ENCODE results near the gene FRMD4A. TPM values are rescaled to one million over a fixed set of nuclear protein-coding genes. Genes with fewer than 3 reads are reported as not detected.
"Not testable (repeated sequence)": the region's sequence is repeated elsewhere in the genome, so short reads cannot be mapped to it uniquely, and the experiment has no call there.

The FRMD4A gene
- total RNA-seq, 6 donors from 2014 or later = 22.3 to 114 (median 52.3) TPM

DNA sequence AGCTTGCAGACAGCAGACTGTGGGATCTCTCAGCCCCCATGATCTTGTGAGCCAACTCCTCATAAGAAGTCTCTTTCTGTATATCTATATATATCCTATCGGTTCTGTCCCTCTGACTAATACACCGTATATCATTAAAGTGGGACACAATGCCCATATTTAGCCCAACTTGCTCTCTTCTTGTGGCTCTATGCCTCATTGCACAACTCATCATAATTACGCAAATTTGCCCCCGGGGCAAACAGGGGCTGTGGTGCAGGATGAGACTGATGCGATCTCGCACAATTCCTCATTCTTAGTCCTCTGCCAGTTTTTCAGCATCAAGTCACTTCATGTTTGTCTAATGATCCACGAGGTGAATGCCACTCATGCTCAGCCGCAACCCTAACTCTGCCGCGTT is 560.8 kb downstream of the FRMD4A start:
- no peak overlapping the region for H3K4me3 ChIP-seq
- H3K27me3 ChIP-seq = no peaks in the 10 kb centered on the region
- DNase-seq = no peak
- ATAC-seq (ENCODE audit: low FRiP score in 2 of 2) = no peak
- 72 to 77% methylated on average over 10 of the region's 10 CpGs for WGBS, 2 donors
- H3K9me3 ChIP-seq = no peaks in the 10 kb centered on the region
- H3K36me3 ChIP-seq = no peaks in the 10 kb centered on the region
- no peak overlapping the region for H3K27ac ChIP-seq
- H3K4me1 ChIP-seq = peaks cover 0 to 4% (median 0%) of the 10 kb centered on the region in 4 donors
- TF ChIP-seq POLR2A (IDR thresholded peaks at IDR 0.05) (no peak), POLR2AphosphoS5 (IDR thresholded peaks at IDR 0.05) (no peak), EP300 (IDR thresholded peaks at IDR 0.05) (no peak)
- TF ChIP-seq, protein P1, sequence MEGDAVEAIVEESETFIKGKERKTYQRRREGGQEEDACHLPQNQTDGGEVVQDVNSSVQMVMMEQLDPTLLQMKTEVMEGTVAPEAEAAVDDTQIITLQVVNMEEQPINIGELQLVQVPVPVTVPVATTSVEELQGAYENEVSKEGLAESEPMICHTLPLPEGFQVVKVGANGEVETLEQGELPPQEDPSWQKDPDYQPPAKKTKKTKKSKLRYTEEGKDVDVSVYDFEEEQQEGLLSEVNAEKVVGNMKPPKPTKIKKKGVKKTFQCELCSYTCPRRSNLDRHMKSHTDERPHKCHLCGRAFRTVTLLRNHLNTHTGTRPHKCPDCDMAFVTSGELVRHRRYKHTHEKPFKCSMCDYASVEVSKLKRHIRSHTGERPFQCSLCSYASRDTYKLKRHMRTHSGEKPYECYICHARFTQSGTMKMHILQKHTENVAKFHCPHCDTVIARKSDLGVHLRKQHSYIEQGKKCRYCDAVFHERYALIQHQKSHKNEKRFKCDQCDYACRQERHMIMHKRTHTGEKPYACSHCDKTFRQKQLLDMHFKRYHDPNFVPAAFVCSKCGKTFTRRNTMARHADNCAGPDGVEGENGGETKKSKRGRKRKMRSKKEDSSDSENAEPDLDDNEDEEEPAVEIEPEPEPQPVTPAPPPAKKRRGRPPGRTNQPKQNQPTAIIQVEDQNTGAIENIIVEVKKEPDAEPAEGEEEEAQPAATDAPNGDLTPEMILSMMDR (IDR thresholded peaks at IDR 0.05) = no peak

DNA sequence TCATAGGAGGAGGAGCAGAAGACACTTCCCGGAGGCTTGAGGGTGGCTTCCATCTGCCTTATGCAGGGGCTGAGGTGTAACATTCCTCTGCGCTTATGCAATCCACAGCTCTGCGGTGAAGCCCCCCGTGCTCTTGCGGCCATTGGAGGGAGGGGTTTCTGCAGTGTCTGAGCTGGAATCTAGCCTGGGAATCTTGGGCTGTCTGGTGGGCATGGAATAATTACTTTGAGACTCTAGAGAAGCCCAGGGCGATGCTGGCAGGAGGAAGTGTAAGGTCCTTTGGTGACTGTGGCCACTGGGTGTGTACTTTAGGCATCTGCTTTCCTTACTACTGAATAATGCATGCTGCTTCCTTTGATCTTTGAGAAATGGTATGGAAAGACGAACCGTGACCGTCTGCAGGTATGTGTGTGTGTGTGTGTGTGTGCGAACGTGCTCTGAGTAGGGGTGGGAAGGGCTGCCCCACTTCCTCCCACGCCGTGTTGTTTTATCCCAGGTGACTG is 563.0 kb downstream of the FRMD4A start:
- TF ChIP-seq POLR2A (IDR thresholded peaks at IDR 0.05) (no peak), EP300 (IDR thresholded peaks at IDR 0.05) (no peak)
- TF ChIP-seq, protein P1 (IDR thresholded peaks at IDR 0.05) = no peak
- Histone ChIP-seq H3K27me3 (no peaks in the 10 kb centered on the region), H3K9me3 (no peaks in the 10 kb centered on the region), H3K4me3 (no peak overlapping the region), H3K27ac (no peak overlapping the region), H3K36me3 (no peaks in the 10 kb centered on the region), H3K4me1 (no peaks in the 10 kb centered on the region)
- no peak for DNase-seq
- no peak for ATAC-seq (ENCODE audit: low FRiP score in 2 of 2)
- 59 to 64% methylated on average over 7 to 13 of the region's 13 CpGs for WGBS, 2 donors

DNA sequence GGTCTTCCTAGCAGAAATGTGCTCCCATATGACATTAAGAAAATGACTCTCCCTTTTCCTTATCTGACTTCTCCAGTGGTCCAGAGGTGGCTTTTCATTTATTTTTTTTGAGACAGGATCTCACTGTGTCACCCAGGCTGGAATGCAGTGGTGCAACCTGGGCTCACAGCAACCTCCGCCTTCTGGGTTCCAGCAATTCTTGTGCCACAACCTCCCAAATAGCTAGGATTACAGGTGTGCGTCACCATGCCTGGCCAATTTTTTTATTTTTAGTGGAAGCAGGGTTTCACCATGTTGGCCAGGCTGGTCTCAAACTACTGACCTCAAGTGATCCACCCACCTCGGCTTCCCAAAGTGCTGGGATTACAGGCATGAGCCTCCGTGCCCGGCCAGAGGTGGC is 563.6 kb downstream of the FRMD4A start:
- DNase-seq; H3K27ac ChIP-seq; H3K4me3 ChIP-seq; H3K9me3 ChIP-seq; ATAC-seq (ENCODE audit: low FRiP score in 2 of 2); H3K4me1 ChIP-seq; H3K36me3 ChIP-seq; H3K27me3 ChIP-seq: not testable (repeated sequence)
- WGBS, 2 donors = 96 to 100% methylated on average over 4 to 5 of the region's 5 CpGs

DNA sequence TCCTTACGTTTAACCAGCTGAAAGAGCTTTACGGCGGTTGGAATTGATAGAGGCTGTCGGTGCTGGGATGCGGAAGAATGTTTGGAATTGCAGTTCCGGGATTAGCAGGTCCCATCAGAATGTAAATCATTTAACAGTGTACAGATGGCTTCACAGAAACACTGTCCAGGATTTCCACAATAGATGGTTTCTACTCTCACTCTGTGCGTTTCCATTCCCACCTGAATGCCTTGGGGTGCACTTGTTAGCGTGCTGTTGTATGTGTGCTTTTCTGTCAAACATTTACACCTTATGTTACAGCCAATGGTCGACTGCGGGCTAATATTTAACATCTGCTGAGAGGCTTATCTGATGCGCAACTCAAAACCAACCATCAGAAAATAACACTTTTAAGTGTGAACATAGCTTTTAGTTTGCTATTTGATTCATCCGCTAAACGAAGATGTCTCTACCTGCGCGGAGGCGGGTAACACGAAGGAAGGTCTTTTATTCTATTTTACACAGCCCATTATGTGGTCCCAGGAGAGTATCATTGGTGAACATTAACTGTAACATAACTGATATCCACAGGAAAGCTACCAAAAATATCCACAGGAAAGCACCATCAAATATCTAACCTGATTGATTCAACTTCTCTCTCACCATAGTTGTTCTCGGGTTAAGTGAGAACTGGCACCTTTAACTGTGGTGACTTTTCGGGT is 564.9 kb downstream of the FRMD4A start:
- 72 to 90% methylated on average over 19 of the region's 19 CpGs for WGBS, 2 donors

DNA sequence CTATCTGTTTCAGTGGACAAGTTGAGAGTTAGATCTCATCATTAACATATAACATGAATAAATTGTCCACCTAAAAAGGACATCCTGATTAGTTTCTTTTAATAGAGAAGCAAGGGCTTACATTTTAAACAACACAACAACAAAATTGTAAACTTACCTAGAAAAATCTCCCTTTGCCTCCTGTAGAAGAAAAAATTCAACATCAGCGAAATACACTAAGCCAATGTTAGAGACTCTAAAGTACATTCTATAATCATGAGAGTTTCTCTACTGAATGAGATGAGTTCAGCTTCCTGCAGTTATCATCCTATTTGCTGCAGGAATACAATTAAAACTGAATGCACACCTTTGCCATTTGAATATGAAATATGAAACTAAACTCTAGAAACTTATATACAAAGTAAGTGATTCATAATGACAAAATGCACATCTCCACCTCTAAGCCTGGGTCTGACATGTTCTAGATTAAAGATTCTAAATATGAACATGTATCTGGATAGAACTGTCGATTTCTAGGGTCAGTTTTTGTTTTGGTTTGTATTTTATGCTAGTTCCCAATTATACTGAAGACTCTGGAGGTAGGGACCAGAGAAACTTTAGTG is 569.1 kb downstream of the FRMD4A start:
- H3K4me1 ChIP-seq = no peaks in the 10 kb centered on the region
- no peak overlapping the region for H3K27ac ChIP-seq
- TF ChIP-seq EP300 (IDR thresholded peaks at IDR 0.05) (no peak), POLR2AphosphoS5 (IDR thresholded peaks at IDR 0.05) (no peak), POLR2A (IDR thresholded peaks at IDR 0.05) (no peak)
- TF ChIP-seq, protein P1 (IDR thresholded peaks at IDR 0.05) = no peak
- no peaks in the 10 kb centered on the region for H3K9me3 ChIP-seq
- H3K27me3 ChIP-seq = no peaks in the 10 kb centered on the region
- no peak for ATAC-seq (ENCODE audit: low FRiP score in 2 of 2)
- 88 to 89% methylated on average over 2 of the region's 2 CpGs for WGBS, 2 donors
- H3K36me3 ChIP-seq = no peaks in the 10 kb centered on the region
- no peak overlapping the region for H3K4me3 ChIP-seq
- DNase-seq = no peak

More for the DNA sequence above, 564.9 kb downstream of the FRMD4A start:
- H3K9me3 ChIP-seq = no peaks in the 10 kb centered on the region
- no peak for DNase-seq
- H3K27me3 ChIP-seq = no peaks in the 10 kb centered on the region
- H3K36me3 ChIP-seq = no peaks in the 10 kb centered on the region
- H3K27ac ChIP-seq = no peak overlapping the region
- H3K4me1 ChIP-seq = no peaks in the 10 kb centered on the region
- H3K4me3 ChIP-seq = no peak overlapping the region
- ATAC-seq (ENCODE audit: low FRiP score in 2 of 2) = no peak
- TF ChIP-seq POLR2AphosphoS5 (IDR thresholded peaks at IDR 0.05) = no peak
- TF ChIP-seq POLR2A (IDR thresholded peaks at IDR 0.05) = no peak
- TF ChIP-seq EP300 (IDR thresholded peaks at IDR 0.05) = no peak
- TF ChIP-seq, protein P1 (IDR thresholded peaks at IDR 0.05) = no peak

Measured in upper lobe of left lung (tissue), 6 donors.